ENCODE results near the gene DACT3. TPM values are rescaled to one million over a fixed set of nuclear protein-coding genes. Genes with fewer than 3 reads are reported as not detected.

The DACT3 gene
- total and polyA plus RNA-seq, 2 of the 13 experiments (the other 11 are each of a cell fraction or from before 2014, with no cell fraction given) = 0.04 TPM; not detected in 1

- POLR2A ChIA-PET = no interaction called here
Measured at GRCh38 chr19:46698395-46699321, 37.7 kb upstream of the DACT3 start.

More at GRCh38 chr19:46698395-46699321, 37.7 kb upstream of the DACT3 start:
- H3K9me3 ChIP-seq (ENCODE audit: low read length) = no peaks in the 10 kb centered on the region
- H3K4me1 ChIP-seq (ENCODE audit: insufficient read depth, low read length) = no peaks in the 10 kb centered on the region
- H3K79me2 ChIP-seq (ENCODE audit: insufficient read depth, low read length) = no peaks in the 10 kb centered on the region
- FAIRE-seq = no peak
- ATAC-seq = no peak
- peaks cover 27 to 67% of the 10 kb centered on the region in 2 experiments; a peak in 4 of 5 replicates for H3K36me3 ChIP-seq (replicated peaks in 1 of 2; ENCODE audit: control insufficient read depth in 1 of 2, insufficient read depth in 2 of 2, low read length in 2 of 2)
- in situ Hi-C loops (cut with HindIII; ENCODE audit: extremely low pct_ligation_motif_present, low pct_unique_long_range_greater_than_20kb) (no loop called here), intact Hi-C loops (cut with micrococcal nuclease; ENCODE audit: unreplicated experiment) (no loop called here)
- 97% methylated on average over 11 of the region's 11 CpGs for WGBS (ENCODE audit: low lambda C conversion rate)
- no peak overlapping the region for H3K27ac ChIP-seq (ENCODE audit: extremely low read length, insufficient read depth, low read length)
- H3K9ac ChIP-seq (ENCODE audit: insufficient read depth, low read depth, low read length) = no peak overlapping the region
- TF ChIP-seq ZNF768 (CRISPR knock-in tag; IDR thresholded peaks at IDR 0.05) = peak; percentile 63; the same call in 1 of the 2 replicates
- TF ChIP-seq ARID2 (CRISPR knock-in tag; IDR thresholded peaks at IDR 0.05; ENCODE audit: borderline replicate concordance) = no peak
- TF ChIP-seq ZNF407 (CRISPR knock-in tag; IDR thresholded peaks at IDR 0.05; ENCODE audit: not compliant biosample characterization) = no peak
- no peak for TF ChIP-seq CHD2 (IDR thresholded peaks at IDR 0.05; ENCODE audit: low read depth, low read length)
- TF ChIP-seq ZNF749 (CRISPR knock-in tag; IDR thresholded peaks at IDR 0.05; ENCODE audit: borderline replicate concordance) = no peak
- TF ChIP-seq ETV5 (CRISPR knock-in tag; IDR thresholded peaks at IDR 0.05; ENCODE audit: borderline replicate concordance) = no peak
- TF ChIP-seq ZNF629 (CRISPR knock-in tag; conservative IDR thresholded peaks at IDR 0.05) = peak; percentile 74
- no peak for TF ChIP-seq ZBTB20 (CRISPR knock-in tag; IDR thresholded peaks at IDR 0.05; ENCODE audit: borderline replicate concordance, low read depth)
- no peak for DNase-seq (ENCODE audit: low spot score)
- H3K4me3 ChIP-seq (replicated peaks in 1 of 3; ENCODE audit: insufficient read depth in 1 of 3, low read depth in 2 of 3, low read length in 3 of 3) = no peak overlapping the region
- H4K20me1 ChIP-seq (ENCODE audit: insufficient read depth, low read length) = no peaks in the 10 kb centered on the region
- CTCF ChIA-PET (ENCODE audit: low intra/inter-chr PET ratio, low total read pairs) = no interaction called here
- BruUV-seq (replicated peaks) = no TSS peak
- H2AFZ ChIP-seq (ENCODE audit: low read length) = no peak overlapping the region
- H3K4me2 ChIP-seq (ENCODE audit: low read depth, low read length) = no peak overlapping the region
- H3K27me3 ChIP-seq (ENCODE audit: control insufficient read depth in 1 of 2, insufficient read depth in 2 of 2, low read length in 2 of 2) = no peaks in the 10 kb centered on the region

Data from HepG2 (cell line).